Activated T-cell treated with anti-CD3 and anti-CD28 coated beads, Interleukin-2, amount 50 U/mL, for 72 hours (primary cell): Measurements from ENCODE around the gene HIGD1A. TPM values are rescaled to one million over a fixed set of nuclear protein-coding genes. Genes with fewer than 3 reads are reported as not detected.

Experiments used
- ATAC-seq, 2 donors: fragments of 150-1000 bp; cut with Tn5 transposase; replicated peaks in 1 of 2; 2 replicates each; pipeline ENCODE4 v1.10.0; 2021; ENCODE audit warnings: moderate library complexity in 2 of 2, mild to moderate bottlenecking in 1 of 2
- DNase-seq, 2 donors: peaks; one replicate each; pipeline ENCODE4 v3.0.0; 2021 to 2022; ENCODE audit warnings: mixed read lengths in 1 of 2
- H3K27ac Mint-ChIP-seq: one replicate; pipeline ENCODE4 v1.8.0; 2022; ENCODE audit warnings: mild to moderate bottlenecking, moderate library complexity, mixed read lengths
- H3K27me3 Mint-ChIP-seq: one replicate; pipeline ENCODE4 v1.8.0; 2022; ENCODE audit warnings: low read depth, mixed read lengths
- H3K36me3 Mint-ChIP-seq, 2 donors: one replicate each; pipeline ENCODE4 v1.8.0; 2022; ENCODE audit warnings: mixed read lengths in 2 of 2, mild to moderate bottlenecking in 1 of 2; ENCODE audit not compliant: insufficient read depth in 2 of 2
- H3K4me1 Mint-ChIP-seq: one replicate; pipeline ENCODE4 v1.8.0; 2022; ENCODE audit warnings: low read depth, mixed read lengths
- H3K4me3 Mint-ChIP-seq, 2 donors: one replicate each; pipeline ENCODE4 v1.8.0; 2022; ENCODE audit warnings: mild to moderate bottlenecking in 2 of 2, mixed read lengths in 2 of 2, moderate library complexity in 2 of 2
- H3K9me3 Mint-ChIP-seq, 2 donors: one replicate each; pipeline ENCODE4 v1.8.0; 2022; ENCODE audit warnings: mixed read lengths in 2 of 2
- total RNA-seq, 2 donors: library from RNA; stranded (reverse); gene quantifications; one replicate each; pipeline ENCODE4 v1.2.3, GENCODE V29; 2022

HIGD1A gene
- total RNA-seq, 2 donors from 2014 or later: 54.0 to 63.8 TPM

GRCh38 chr3:42839616-42840015, 35.3 kb upstream of the HIGD1A start:
- Mint-ChIP-seq H3K4me1 (no peaks in the 10 kb centered on the region), H3K4me3 (no peak overlapping the region), H3K27me3 (peaks cover 6% of the 10 kb centered on the region), H3K27ac (no peak overlapping the region), H3K36me3 (no peaks in the 10 kb centered on the region), H3K9me3 (no peaks in the 10 kb centered on the region)
- DNase-seq (peak; percentile 27 to 29), ATAC-seq (peak; percentile 83 to 88)

- Mint-ChIP-seq H3K27me3 (peaks cover 6% of the 10 kb centered on the region), H3K27ac (no peak overlapping the region), H3K4me1 (no peaks in the 10 kb centered on the region), H3K36me3 (no peaks in the 10 kb centered on the region), H3K4me3 (no peak overlapping the region), H3K9me3 (no peaks in the 10 kb centered on the region)
- no peak for DNase-seq
- ATAC-seq: no peak
Measured at GRCh38 chr3:42838571-42838970, 34.3 kb upstream of the HIGD1A start.

GRCh38 chr3:42836150-42837123, 32.1 kb upstream of the HIGD1A start:
- no peak overlapping the region for H3K27ac Mint-ChIP-seq
- no peak for ATAC-seq
- DNase-seq: no peak
- H3K27me3 Mint-ChIP-seq: peaks cover 6% of the 10 kb centered on the region
- H3K9me3 Mint-ChIP-seq: no peaks in the 10 kb centered on the region
- H3K4me1 Mint-ChIP-seq: peaks cover 4% of the 10 kb centered on the region
- no peak overlapping the region for H3K4me3 Mint-ChIP-seq
- no peaks in the 10 kb centered on the region for H3K36me3 Mint-ChIP-seq

GRCh38 chr3:42831321-42831713, 27.0 kb upstream of the HIGD1A start:
- Mint-ChIP-seq H3K4me3 (no peak overlapping the region), H3K27me3 (peaks cover 12% of the 10 kb centered on the region), H3K4me1 (peaks cover 7% of the 10 kb centered on the region), H3K9me3 (no peaks in the 10 kb centered on the region), H3K36me3 (no peaks in the 10 kb centered on the region), H3K27ac (no peak overlapping the region)
- ATAC-seq: peak; percentile 82 to 90
- DNase-seq: peak; percentile 81 to 86

DNA sequence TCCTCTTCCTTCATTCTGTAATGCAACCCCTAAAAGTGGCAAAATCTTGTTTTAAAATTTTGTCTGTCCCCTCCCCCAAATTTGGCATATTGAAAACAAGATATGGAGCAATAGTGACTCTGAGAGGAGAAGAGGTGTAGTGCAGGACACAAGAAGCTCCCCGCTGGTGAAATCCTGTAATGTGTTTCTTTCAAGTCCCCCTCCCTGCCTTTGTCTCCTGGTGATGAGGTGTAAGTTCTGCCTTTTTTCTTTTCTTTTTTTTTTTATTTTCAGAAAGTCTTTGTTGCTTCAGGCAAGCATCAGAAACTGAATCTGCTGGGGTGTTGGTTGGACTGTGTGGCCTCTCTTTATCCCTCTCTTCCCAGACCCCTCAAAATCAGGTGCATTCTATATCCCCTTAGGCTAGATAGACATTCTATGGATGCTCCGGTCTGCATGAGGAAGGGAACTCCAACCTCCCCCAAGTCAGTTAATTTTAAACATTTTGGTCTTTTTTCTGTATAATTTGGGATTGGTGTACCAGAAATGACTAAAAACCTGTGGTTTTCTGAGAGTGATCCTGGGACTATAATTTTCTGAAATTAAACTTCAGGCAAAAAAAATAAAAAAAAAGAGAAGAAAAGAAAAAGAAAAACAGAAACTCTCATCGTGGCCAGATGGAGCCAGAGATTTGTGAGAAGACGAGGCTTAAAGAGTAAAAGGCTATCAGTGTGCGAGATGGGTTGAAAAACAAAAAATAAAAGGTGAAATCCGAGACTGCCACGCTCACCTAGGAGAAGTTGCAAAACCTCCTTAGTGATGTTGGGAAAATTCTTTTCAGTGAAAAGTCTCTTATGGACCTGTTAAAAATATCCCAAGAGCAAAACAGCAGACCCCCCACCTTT, 26.4 kb upstream of the HIGD1A start:
- Mint-ChIP-seq H3K27ac (no peak overlapping the region), H3K4me3 (no peak overlapping the region), H3K4me1 (peaks cover 7% of the 10 kb centered on the region), H3K36me3 (no peaks in the 10 kb centered on the region), H3K27me3 (peaks cover 12% of the 10 kb centered on the region), H3K9me3 (no peaks in the 10 kb centered on the region)
- no peak for ATAC-seq
- DNase-seq: no peak

GRCh38 chr3:42829628-42830436, 25.5 kb upstream of the HIGD1A start:
- H3K36me3 Mint-ChIP-seq: no peaks in the 10 kb centered on the region
- H3K4me1 Mint-ChIP-seq: peaks cover 7% of the 10 kb centered on the region
- no peak overlapping the region for H3K27ac Mint-ChIP-seq
- no peaks in the 10 kb centered on the region for H3K9me3 Mint-ChIP-seq
- no peak for DNase-seq
- ATAC-seq: no peak
- H3K4me3 Mint-ChIP-seq: no peak overlapping the region
- H3K27me3 Mint-ChIP-seq: peaks cover 12% of the 10 kb centered on the region

DNA sequence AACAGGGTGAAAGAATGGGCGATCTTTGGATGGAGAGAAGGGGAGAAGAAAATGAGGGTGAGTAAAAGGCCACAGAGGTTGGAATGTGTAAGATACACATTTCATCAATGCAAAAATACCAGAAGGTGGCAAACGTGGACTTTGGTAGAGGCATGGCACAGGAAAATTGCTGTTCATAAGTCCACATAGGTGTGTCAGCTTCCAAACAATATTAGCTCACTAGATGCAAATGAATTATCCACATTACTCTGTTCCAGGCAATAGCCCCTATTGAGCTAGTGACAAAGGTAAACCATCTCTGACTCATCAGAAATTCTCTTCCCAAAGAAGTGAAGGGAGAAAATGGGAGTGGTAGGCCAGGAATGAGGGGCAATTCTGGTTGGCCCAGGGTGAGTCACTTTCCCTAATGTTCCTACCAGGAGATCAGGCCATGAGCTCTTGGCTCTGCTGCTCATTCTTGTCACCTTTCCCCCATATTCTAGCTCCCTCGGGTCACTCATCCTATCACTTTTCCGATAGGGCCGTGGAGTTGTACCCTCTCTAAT, 24.9 kb upstream of the HIGD1A start:
- H3K27ac Mint-ChIP-seq: no peak overlapping the region
- H3K36me3 Mint-ChIP-seq: no peaks in the 10 kb centered on the region
- ATAC-seq: no peak

GRCh38 chr3:42827654-42828053, 23.4 kb upstream of the HIGD1A start:
- H3K27me3 Mint-ChIP-seq: peaks cover 12% of the 10 kb centered on the region

More for the DNA sequence above, 24.9 kb upstream of the HIGD1A start:
- peaks cover 7% of the 10 kb centered on the region for H3K4me1 Mint-ChIP-seq
- no peak for DNase-seq
- peaks cover 12% of the 10 kb centered on the region for H3K27me3 Mint-ChIP-seq
- H3K9me3 Mint-ChIP-seq: no peaks in the 10 kb centered on the region
- no peak overlapping the region for H3K4me3 Mint-ChIP-seq

DNA sequence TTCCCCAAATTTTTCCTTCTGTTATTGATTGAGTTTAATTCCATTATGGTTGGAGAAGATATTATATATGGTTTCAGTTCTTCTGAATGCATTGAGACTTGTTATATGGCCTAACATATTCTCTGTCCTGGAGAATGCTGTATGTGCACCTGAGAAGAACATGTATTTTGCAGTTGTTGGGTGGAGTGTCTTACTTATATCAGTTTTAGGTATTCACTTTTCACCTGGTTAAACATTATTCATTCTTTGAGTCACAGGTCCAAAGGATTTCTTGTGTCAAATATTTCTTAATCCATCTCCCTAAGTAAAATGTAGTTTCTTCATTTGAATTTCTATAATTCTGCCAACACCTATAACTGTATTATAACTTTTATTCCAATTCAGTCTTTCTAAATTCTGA, 22.7 kb upstream of the HIGD1A start:
- no peak for ATAC-seq
- H3K4me1 Mint-ChIP-seq: peaks cover 7% of the 10 kb centered on the region
- no peaks in the 10 kb centered on the region for H3K9me3 Mint-ChIP-seq
- peaks cover 12% of the 10 kb centered on the region for H3K27me3 Mint-ChIP-seq
- H3K27ac Mint-ChIP-seq: no peak overlapping the region
- H3K36me3 Mint-ChIP-seq: no peaks in the 10 kb centered on the region
- no peak for DNase-seq
- H3K4me3 Mint-ChIP-seq: no peak overlapping the region

More at GRCh38 chr3:42827654-42828053, 23.4 kb upstream of the HIGD1A start:
- DNase-seq: no peak
- no peaks in the 10 kb centered on the region for H3K36me3 Mint-ChIP-seq
- H3K27ac Mint-ChIP-seq: no peak overlapping the region
- no peaks in the 10 kb centered on the region for H3K9me3 Mint-ChIP-seq
- H3K4me3 Mint-ChIP-seq: no peak overlapping the region
- peaks cover 7% of the 10 kb centered on the region for H3K4me1 Mint-ChIP-seq
- no peak for ATAC-seq

- H3K36me3 Mint-ChIP-seq: no peaks in the 10 kb centered on the region
- no peak overlapping the region for H3K4me3 Mint-ChIP-seq
- H3K9me3 Mint-ChIP-seq: no peaks in the 10 kb centered on the region
- H3K27me3 Mint-ChIP-seq: peaks cover 12% of the 10 kb centered on the region
- H3K4me1 Mint-ChIP-seq: peaks cover under 1% of the 10 kb centered on the region
- DNase-seq: no peak
- no peak for ATAC-seq
- H3K27ac Mint-ChIP-seq: no peak overlapping the region
Measured at GRCh38 chr3:42826141-42826540, 21.9 kb upstream of the HIGD1A start.

DNA sequence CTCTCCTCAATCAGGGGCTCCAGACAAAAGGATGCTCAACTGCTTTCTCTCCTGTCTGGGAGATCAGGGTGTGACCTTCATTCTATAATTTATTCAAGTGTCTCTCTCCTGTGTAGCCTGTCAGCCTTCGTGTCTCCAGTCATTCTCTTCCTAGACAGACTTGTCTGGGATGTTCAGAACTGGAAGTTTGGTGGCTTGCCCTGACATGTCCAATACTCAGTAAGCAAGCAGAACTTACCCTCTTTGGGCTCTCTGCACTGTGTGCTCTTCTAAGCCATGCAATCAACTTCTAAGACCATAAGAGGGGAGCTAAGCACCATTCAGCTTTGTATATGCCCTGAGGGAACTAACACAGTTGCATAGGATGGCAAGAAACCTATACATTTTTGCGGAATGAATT, 19.1 kb upstream of the HIGD1A start:
- ATAC-seq: no peak

DNA sequence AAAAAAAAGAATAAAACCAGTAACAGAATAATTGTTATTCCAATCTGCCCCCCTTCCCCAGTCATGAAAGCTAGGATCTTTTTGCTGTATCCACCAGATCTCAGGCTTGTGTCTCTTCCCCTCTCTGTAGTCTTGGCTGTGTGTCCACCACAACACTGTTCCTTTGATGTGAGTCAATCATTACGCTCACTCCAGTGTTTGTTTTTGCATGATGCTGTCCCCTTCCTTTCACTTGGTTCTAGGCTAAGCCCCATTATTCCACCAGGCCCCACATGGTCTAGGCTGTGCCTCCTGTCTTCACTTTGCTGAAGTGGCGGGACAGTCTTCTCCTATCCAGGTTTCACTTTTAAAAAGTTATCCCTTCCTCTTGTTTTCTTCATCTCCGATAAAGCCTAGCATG, 18.5 kb upstream of the HIGD1A start:
- ATAC-seq (no peak), DNase-seq (no peak)
- no peaks in the 10 kb centered on the region for H3K9me3 Mint-ChIP-seq
- no peaks in the 10 kb centered on the region for H3K36me3 Mint-ChIP-seq
- no peak overlapping the region for H3K27ac Mint-ChIP-seq
- no peak overlapping the region for H3K4me3 Mint-ChIP-seq
- no peaks in the 10 kb centered on the region for H3K4me1 Mint-ChIP-seq
- H3K27me3 Mint-ChIP-seq: peaks cover 6% of the 10 kb centered on the region

More for the DNA sequence above, 19.1 kb upstream of the HIGD1A start:
- no peaks in the 10 kb centered on the region for H3K4me1 Mint-ChIP-seq
- H3K9me3 Mint-ChIP-seq: no peaks in the 10 kb centered on the region
- no peak overlapping the region for H3K27ac Mint-ChIP-seq
- H3K4me3 Mint-ChIP-seq: no peak overlapping the region
- no peaks in the 10 kb centered on the region for H3K36me3 Mint-ChIP-seq
- DNase-seq: no peak
- peaks cover 7% of the 10 kb centered on the region for H3K27me3 Mint-ChIP-seq
